Measurements from ENCODE around the gene ASAP2. TPM values are rescaled to one million over a fixed set of nuclear protein-coding genes. Genes with fewer than 3 reads are reported as not detected.

ASAP2 gene
- total RNA-seq: 39.3 and 59.0 TPM in 2 replicates

DNA sequence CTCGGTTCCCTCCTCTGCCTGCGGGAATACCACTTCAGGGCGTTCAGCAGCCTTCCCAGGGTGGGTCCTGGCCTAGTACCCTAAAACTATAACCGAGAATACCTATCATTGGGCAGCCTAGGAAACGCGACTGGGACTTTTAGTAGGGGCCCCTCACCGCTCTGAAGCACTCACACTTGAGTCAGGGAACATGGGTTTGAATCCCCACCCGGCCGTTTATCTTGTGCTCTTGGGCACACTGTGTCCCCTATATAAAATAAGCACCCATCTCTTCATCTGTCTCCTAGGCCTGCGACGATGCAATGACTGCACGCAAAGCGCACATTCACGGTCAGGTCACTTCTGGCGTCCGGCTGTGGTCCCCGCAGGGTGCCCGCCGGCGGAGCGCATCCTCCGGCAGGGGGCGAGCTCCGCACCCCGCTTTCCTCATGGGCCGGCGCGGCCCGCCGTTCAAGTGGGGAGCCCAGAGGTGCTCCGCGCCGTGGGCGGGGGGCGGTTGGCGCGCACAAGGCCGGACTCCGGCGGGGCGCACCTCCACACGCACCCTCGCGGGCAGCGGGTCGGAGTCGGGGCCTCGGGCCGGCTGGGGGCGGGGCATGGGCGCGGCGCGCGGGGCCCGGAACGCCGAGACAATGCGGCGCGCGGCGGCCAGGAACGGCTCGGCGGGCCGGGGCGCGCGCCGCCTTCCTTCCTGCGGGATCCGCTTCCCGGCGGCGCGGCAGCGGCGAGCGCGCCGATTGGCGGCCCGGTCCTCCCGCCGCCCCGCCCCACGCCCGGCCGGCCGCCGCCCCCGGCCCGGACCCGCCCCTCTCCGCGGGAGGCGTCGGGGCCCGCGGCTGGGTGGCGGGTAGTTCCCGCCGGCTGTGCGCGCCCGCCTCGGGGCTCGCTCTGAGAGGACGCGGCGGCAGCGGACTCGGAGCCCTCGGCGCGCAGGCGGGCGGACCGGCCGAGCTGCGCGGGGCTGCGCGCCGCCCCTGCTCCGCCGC is at the start of gene ASAP2:
TSS of gene ASAP2 (plus strand) at position 850 of the 986 bp plus-strand sequence. CDS start 293 bp downstream, outside the sequence.

GRCh38 chr2:9423100-9423921 is 216.7 kb downstream of the ASAP2 start, which contains the start of the genes CPSF3 and ITGB1BP1:
CPSF3 (plus strand) TSS chr2:9423654; CDS start chr2:9423774, 120 bp downstream.
ITGB1BP1 (minus strand) TSS chr2:9423528; CDS start chr2:9418697, 4,831 bp downstream.

Other genes with a start within 250 kb of the ASAP2 start
- gene MBOAT2, start 203.1 kb upstream of the ASAP2 start, total RNA-seq: 16.2 and 19.9 TPM in 2 replicates
- gene ITGB1BP1, start 216.7 kb downstream of the ASAP2 start, total RNA-seq: 38.1 and 49.2 TPM in 2 replicates
- gene CPSF3, start 216.8 kb downstream of the ASAP2 start, total RNA-seq: 52.2 and 62.4 TPM in 2 replicates

All from subcutaneous preadipocyte (primary cell).